Adrenal gland (tissue), 5 donors: ENCODE data around the gene MLKL.

Experiments
- CTCF ChIP-seq, 6 experiments: fragments of 450-650 bp in 4 of 6; fragments of 200-600 bp in 2 of 6; sonication (generic) in 1 of 6; IDR thresholded peaks; 1 replicate in 5 of 6; 2 replicates in 1 of 6; pipeline versions ENCODE4 v1.5.1 to v1.8.0; 2016 to 2021; ENCODE audit warnings: antibody characterized with exemption in 6 of 6, mild to moderate bottlenecking in 2 of 6, moderate library complexity in 1 of 6
- POLR2A ChIP-seq, 2 donors: fragments of 450-650 bp; IDR thresholded peaks; one replicate each; pipeline ENCODE4 v1.6.1; 2017; ENCODE audit warnings: antibody characterized with exemption in 2 of 2, mild to moderate bottlenecking in 2 of 2, moderate library complexity in 1 of 2
- donor health status: DM: no; HTN: no; CAD: no.

DNA sequence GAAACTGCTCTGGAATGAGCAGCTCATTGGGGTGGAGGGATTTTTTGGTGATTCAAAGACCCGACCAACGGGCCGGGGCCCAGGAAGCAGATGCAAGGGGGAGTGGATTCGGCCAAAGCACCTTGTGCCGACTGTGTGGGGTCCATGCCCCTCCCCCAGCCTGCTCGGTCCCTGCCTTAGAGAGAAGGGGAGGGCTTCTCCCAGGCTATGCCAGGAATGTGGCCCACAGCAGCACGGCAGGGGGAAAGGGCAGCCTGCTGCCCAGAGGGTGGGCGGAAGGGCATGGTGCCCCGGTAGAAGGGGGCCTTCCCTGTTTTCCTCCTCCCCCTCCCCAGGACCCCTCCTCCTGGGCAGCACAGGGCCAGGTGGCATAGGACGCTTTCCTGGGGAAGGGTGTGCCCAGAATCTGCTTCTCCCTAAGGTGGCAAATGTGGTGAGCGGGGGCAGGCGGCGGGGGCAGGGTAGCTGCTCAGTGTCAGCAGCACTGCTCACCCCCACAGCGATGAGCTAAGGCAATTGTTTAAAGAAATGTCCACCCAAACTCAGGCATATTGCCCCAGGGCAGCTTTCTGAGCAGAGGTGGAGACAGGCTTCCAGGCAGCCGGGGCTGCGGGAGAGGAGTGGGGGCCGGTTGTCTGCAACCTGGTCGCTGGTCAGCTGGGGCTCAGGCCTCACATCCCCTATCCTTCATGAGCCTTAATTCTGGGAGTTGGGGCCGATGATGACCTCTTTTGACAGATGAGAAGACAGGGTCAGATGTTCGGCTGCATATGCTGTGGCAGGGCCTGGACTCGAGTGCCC, 33.9 kb upstream of the MLKL start:
- TF ChIP-seq CTCF (IDR thresholded peaks at IDR 0.05) (no peak), POLR2A (IDR thresholded peaks at IDR 0.05) (no peak)
